Measurements from ENCODE around the gene CROCC.

CROCC gene

DNA sequence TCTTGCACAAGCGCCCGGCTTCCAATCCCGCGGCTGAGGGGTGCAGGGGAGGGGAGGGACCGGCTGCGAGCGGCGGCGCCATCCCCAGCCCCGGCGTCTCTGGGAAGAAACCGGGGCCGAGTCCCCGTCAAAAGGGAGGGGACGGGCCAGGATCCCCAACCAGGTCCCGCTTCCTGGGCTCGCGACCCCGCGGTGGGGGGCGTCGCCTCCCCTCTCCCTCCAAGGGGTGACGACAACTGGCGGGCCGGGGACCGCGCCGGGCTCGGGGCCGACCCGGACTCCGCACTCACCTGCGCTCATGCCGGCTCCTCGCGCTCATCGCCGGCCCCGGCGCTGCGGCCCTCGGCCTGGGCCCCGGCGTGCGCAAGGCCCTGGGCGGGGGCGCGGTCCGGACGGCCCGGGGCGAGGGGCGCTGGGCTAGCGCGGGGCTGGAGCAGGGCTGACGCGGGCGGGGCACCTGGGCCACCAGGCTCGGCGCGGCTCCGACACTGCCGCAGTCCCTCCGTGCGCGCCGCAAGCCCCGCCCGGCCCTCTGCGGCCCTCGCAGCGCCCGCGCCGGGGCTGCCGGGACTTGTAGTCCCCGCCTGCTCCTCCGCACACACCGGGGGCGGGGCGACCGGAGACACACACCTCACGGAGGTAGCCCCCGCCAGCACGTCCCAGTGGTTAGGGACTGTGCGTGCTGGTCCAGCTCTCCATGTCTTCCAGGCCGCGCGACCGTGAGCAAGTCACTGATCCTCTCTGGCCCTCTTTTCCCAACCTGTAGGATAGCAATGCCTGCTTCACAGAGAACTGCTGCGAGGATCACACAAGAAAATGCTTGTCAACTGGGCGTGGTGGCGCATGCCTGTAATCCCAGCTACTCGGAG is 89.9 kb downstream of the CROCC start, which contains the start of gene ATP13A2:
TSS of gene ATP13A2 (minus strand) at position 490 of the 869 bp plus-strand sequence. CDS start at position 300, 190 bp downstream.
- no peaks in the 10 kb centered on the region for H3K27me3 ChIP-seq (ENCODE audit: control insufficient read depth in 2 of 2, insufficient read depth in 2 of 2, low read length in 2 of 2)
- no peak within 1 kb of the TSS for H3K27ac ChIP-seq (ENCODE audit: low read depth in 2 of 2, low read length in 2 of 2)
- H3K4me1 ChIP-seq (ENCODE audit: control insufficient read depth in 2 of 2, insufficient read depth in 2 of 2, low read length in 2 of 2) = peaks cover 18 to 19% of the 10 kb centered on the region in 2 donors
- H3K4me3 ChIP-seq (ENCODE audit: low read length in 2 of 2) = peak within 1 kb of the TSS; percentile 80
- peak within 1 kb of the TSS; percentile 47 to 67 for H3K9ac ChIP-seq (ENCODE audit: low read depth in 1 of 2, low read length in 2 of 2)
- H3K9me3 ChIP-seq (ENCODE audit: control insufficient read depth in 2 of 2, low read length in 2 of 2) = no peaks in the 10 kb centered on the region
- no peaks in the 10 kb centered on the region for H3K36me3 ChIP-seq (ENCODE audit: control insufficient read depth in 2 of 2, insufficient read depth in 2 of 2, low read length in 2 of 2)

DNA sequence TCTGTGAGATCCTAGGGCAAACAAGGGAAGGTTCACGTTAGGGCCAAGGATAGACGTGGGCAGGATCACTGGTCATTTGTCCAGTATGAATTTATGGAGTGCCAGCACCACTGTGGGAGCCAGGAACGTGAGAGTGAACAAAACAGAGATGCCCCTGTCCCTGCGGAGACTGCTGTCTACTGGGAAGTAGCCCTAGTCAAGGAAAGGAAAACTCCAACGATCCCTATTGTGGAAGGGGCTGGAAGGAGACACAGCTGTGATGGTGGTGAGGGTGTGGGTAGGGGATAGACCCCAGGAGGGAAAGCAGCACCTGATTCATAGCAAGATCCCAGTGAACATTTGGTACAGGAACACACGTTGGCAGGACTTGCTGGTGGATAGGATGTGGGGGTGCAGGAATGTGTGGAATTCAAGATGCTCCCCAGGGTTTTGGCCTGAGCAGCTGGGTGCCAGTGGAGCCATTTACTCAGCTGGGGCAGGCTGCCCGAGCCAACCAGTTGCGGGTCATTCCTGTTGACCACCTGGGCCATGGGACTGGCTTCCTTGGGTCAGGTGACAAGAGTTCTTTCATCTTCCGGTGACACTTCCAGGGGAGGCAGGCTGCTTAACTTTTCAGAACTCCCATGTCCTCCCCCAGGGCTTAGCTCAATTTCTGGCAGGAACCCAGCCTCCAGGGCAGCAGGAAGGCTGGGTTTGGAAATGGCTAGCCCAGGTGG is 91.2 kb downstream of the CROCC start:
- Histone ChIP-seq H3K9ac (ENCODE audit: low read depth in 1 of 2, low read length in 2 of 2) (no peak overlapping the region), H3K27ac (ENCODE audit: low read depth in 2 of 2, low read length in 2 of 2) (no peak overlapping the region)

DNA sequence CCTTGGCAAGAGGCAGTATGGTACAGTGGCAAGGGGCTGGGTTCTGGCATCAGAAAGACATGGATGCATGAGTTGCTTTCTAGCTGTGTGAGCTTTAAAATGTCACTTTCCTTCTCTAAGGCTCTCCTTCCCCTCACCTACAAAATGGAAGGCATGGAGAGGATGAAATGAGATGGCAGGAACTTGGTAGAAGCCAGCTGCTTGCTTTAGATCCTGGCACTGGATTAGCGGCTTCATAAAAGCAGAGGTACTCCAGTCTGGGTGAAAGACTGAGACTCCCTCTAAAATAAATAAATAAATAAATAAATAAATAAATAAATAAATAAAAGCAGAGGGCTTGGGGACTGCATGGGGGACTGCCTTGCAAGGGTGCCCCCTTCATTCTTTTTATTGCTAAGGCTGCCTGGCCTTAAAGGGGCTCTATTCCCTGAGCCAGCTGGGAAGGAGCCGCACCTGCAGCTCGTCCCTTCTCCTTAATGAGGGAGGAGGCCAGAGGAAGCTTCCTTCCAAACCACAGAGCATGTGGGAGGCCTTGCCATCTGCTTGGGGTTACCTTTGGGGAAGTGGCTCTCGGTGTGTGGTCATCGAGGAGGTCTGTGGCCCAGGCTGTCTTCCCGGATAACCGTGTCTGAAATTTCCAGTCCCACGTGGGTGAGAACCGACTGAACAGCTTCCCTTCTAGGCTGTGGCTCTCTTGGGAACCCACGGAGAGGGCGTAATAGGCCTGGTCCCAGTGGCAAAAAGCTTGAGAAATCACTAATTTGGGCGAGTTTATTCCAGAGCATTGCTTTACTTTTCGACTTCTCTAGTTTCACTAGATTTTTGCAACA is 92.0 kb downstream of the CROCC start:
- Histone ChIP-seq H3K9me3 (ENCODE audit: control insufficient read depth in 2 of 2, low read length in 2 of 2) (no peaks in the 10 kb centered on the region), H3K36me3 (ENCODE audit: control insufficient read depth in 2 of 2, insufficient read depth in 2 of 2, low read length in 2 of 2) (peaks cover 8 to 9% of the 10 kb centered on the region in 2 donors), H3K27ac (ENCODE audit: low read depth in 2 of 2, low read length in 2 of 2) (no peak overlapping the region), H3K4me1 (ENCODE audit: control insufficient read depth in 2 of 2, insufficient read depth in 2 of 2, low read length in 2 of 2) (peaks cover 18 to 19% of the 10 kb centered on the region in 2 donors), H3K4me3 (ENCODE audit: low read length in 2 of 2) (no peak overlapping the region), H3K27me3 (ENCODE audit: control insufficient read depth in 2 of 2, insufficient read depth in 2 of 2, low read length in 2 of 2) (no peaks in the 10 kb centered on the region), H3K9ac (ENCODE audit: low read depth in 1 of 2, low read length in 2 of 2) (no peak overlapping the region)

More for the DNA sequence above, 91.2 kb downstream of the CROCC start:
- Histone ChIP-seq H3K36me3 (ENCODE audit: control insufficient read depth in 2 of 2, insufficient read depth in 2 of 2, low read length in 2 of 2) (peaks cover 1 to 2% of the 10 kb centered on the region in 2 donors), H3K4me1 (ENCODE audit: control insufficient read depth in 2 of 2, insufficient read depth in 2 of 2, low read length in 2 of 2) (peaks cover 18 to 19% of the 10 kb centered on the region in 2 donors), H3K27me3 (ENCODE audit: control insufficient read depth in 2 of 2, insufficient read depth in 2 of 2, low read length in 2 of 2) (no peaks in the 10 kb centered on the region), H3K9me3 (ENCODE audit: control insufficient read depth in 2 of 2, low read length in 2 of 2) (no peaks in the 10 kb centered on the region), H3K4me3 (ENCODE audit: low read length in 2 of 2) (no peak overlapping the region)

DNA sequence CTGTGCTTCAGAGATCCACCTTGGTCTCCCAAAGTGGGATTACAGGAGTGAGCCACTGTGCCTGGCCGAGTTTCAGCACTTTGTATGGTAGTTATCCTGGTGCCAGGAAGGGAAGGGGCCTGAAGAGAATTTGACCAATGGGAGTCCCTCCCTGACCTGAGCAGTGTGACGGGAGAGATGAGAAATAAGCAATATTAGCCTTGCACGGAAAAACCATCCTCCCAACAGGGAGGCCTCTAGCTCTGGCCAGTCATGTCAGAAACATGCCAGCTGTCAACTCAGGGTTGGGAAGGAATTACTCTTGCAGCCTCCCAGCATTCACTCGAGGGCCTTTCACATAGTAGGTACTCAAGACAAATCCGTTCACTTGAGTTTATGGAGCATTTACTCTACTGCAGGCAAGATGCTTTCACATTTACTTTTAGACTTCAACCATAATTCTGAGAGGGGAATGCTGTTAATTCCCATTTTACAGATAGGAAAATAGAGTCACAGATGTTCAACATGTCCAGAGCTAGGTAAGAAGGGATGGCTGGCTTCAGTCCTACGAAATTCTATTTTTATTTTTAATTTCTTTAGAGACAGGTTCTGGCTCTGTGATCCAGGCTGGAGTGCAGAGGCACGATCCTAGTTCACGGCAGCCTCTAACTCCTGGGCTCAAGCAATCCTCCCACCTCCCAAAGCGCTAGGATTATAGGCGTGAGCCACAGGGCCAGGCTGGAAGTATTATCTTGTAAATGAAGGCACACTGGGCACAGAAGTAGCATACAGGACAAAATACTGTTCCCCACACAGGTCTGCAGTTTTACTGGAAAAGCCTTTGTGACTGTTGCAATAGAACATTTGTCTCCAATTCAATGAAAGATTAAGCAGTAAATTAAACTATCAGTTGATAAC is 93.2 kb downstream of the CROCC start:
- Histone ChIP-seq H3K9me3 (ENCODE audit: control insufficient read depth in 2 of 2, low read length in 2 of 2) (no peaks in the 10 kb centered on the region), H3K9ac (ENCODE audit: low read depth in 1 of 2, low read length in 2 of 2) (no peak overlapping the region), H3K4me3 (ENCODE audit: low read length in 2 of 2) (no peak overlapping the region), H3K27ac (ENCODE audit: low read depth in 2 of 2, low read length in 2 of 2) (no peak overlapping the region), H3K36me3 (ENCODE audit: control insufficient read depth in 2 of 2, insufficient read depth in 2 of 2, low read length in 2 of 2) (peaks cover 19 to 20% of the 10 kb centered on the region in 2 donors), H3K27me3 (ENCODE audit: control insufficient read depth in 2 of 2, insufficient read depth in 2 of 2, low read length in 2 of 2) (no peaks in the 10 kb centered on the region), H3K4me1 (ENCODE audit: control insufficient read depth in 2 of 2, insufficient read depth in 2 of 2, low read length in 2 of 2) (peaks cover 15 to 16% of the 10 kb centered on the region in 2 donors)

DNA sequence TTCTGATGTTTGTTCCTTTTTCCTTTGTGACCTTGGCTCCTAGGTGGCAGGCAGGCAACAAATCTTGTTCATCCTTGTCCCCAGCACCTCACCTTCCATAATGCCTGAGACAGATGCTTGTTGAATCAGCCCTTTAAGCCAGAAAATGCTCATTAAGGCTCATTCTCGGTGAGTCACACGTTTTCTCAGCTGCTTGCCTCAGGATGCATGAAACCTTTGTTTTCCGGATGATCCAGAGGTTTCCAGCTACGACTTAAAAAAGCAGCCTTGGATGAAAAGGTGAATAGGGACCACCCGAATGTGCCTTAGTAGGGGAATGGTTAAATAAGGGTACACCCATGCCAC is 94.6 kb downstream of the CROCC start:
- no peak overlapping the region for H3K9ac ChIP-seq (ENCODE audit: low read depth in 1 of 2, low read length in 2 of 2)
- no peak overlapping the region for H3K27ac ChIP-seq (ENCODE audit: low read depth in 2 of 2, low read length in 2 of 2)
- H3K36me3 ChIP-seq (ENCODE audit: control insufficient read depth in 2 of 2, insufficient read depth in 2 of 2, low read length in 2 of 2) = peaks cover 32 to 33% of the 10 kb centered on the region in 2 donors
- no peaks in the 10 kb centered on the region for H3K9me3 ChIP-seq (ENCODE audit: control insufficient read depth in 2 of 2, low read length in 2 of 2)
- H3K4me3 ChIP-seq (ENCODE audit: low read length in 2 of 2) = no peak overlapping the region
- no peaks in the 10 kb centered on the region for H3K27me3 ChIP-seq (ENCODE audit: control insufficient read depth in 2 of 2, insufficient read depth in 2 of 2, low read length in 2 of 2)
- peaks cover 3 to 5% of the 10 kb centered on the region in 2 donors for H3K4me1 ChIP-seq (ENCODE audit: control insufficient read depth in 2 of 2, insufficient read depth in 2 of 2, low read length in 2 of 2)

DNA sequence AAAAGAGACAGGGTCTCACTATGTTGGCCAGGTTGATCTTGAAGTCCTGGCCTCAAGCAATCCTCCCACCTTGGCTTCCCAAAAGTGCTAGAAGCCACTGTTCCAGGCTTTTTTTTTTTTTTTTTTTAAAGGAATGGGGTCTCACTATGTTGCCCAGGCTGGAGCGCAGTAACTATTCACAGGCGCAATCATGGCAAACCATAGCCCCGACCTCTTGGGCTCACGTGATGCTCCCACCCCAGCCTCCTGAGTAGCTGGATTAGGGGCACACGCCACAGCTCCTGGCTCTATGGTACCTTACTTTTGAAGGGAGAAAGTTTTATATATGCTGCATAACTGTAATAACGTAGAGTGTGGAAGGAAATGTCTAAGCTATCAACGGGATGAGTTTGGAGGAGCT is 95.7 kb downstream of the CROCC start:
- no peaks in the 10 kb centered on the region for H3K9me3 ChIP-seq (ENCODE audit: control insufficient read depth in 2 of 2, low read length in 2 of 2)
- no peak overlapping the region for H3K9ac ChIP-seq (ENCODE audit: low read depth in 1 of 2, low read length in 2 of 2)
- no peaks in the 10 kb centered on the region for H3K27me3 ChIP-seq (ENCODE audit: control insufficient read depth in 2 of 2, insufficient read depth in 2 of 2, low read length in 2 of 2)
- H3K4me1 ChIP-seq (ENCODE audit: control insufficient read depth in 2 of 2, insufficient read depth in 2 of 2, low read length in 2 of 2) = peaks cover 0 to under 1% of the 10 kb centered on the region in 2 donors
- no peak overlapping the region for H3K27ac ChIP-seq (ENCODE audit: low read depth in 2 of 2, low read length in 2 of 2)
- H3K4me3 ChIP-seq (ENCODE audit: low read length in 2 of 2) = no peak overlapping the region
- H3K36me3 ChIP-seq (ENCODE audit: control insufficient read depth in 2 of 2, insufficient read depth in 2 of 2, low read length in 2 of 2) = peaks cover 42 to 44% of the 10 kb centered on the region in 2 donors

DNA sequence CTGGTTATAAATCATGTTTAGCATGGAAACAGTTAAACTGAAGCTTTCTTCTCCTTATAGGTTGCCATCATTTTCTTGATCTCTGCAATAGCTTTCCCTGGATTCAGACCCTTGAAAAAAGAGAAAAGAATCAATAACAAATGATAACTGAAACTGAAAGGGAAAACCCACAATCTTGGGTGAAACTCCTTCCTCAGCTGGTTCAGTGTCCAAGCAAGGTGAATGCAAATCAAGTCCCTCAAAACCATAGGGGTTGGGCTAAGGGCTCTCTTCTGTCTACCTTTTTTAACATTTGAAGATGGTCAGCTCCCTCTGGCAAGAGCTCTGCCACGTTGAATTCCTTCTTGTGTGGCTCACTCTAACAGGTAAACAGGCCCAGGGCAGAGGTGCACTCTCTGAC is 97.1 kb downstream of the CROCC start:
- Histone ChIP-seq H3K36me3 (ENCODE audit: control insufficient read depth in 2 of 2, insufficient read depth in 2 of 2, low read length in 2 of 2) (peaks cover 55 to 58% of the 10 kb centered on the region in 2 donors), H3K9me3 (ENCODE audit: control insufficient read depth in 2 of 2, low read length in 2 of 2) (no peaks in the 10 kb centered on the region), H3K4me1 (ENCODE audit: control insufficient read depth in 2 of 2, insufficient read depth in 2 of 2, low read length in 2 of 2) (no peaks in the 10 kb centered on the region), H3K4me3 (ENCODE audit: low read length in 2 of 2) (no peak overlapping the region), H3K27me3 (ENCODE audit: control insufficient read depth in 2 of 2, insufficient read depth in 2 of 2, low read length in 2 of 2) (no peaks in the 10 kb centered on the region), H3K9ac (ENCODE audit: low read depth in 1 of 2, low read length in 2 of 2) (no peak overlapping the region), H3K27ac (ENCODE audit: low read depth in 2 of 2, low read length in 2 of 2) (no peak overlapping the region)

DNA sequence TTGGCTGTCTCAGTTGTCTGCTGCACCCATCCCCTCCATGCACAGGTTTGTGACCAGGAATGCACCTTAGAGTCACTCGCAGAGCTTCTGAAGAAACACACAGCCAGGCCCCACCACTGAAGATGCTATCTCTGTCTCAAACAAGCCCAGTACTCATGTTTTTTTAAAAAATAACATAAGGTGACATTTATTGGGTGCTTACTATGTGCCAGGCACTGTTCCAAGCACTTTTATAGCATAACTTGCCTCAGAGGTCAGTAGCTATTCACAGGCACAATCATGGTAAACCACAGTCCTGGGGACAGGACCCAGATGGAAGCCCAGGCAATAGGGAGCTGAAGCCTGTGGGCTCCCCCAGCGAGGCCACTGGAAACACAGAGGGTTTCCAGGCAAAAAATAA is 98.8 kb downstream of the CROCC start:
- Histone ChIP-seq H3K9ac (ENCODE audit: low read depth in 1 of 2, low read length in 2 of 2) (no peak overlapping the region), H3K4me1 (ENCODE audit: control insufficient read depth in 2 of 2, insufficient read depth in 2 of 2, low read length in 2 of 2) (no peaks in the 10 kb centered on the region), H3K9me3 (ENCODE audit: control insufficient read depth in 2 of 2, low read length in 2 of 2) (no peaks in the 10 kb centered on the region), H3K4me3 (ENCODE audit: low read length in 2 of 2) (no peak overlapping the region), H3K36me3 (ENCODE audit: control insufficient read depth in 2 of 2, insufficient read depth in 2 of 2, low read length in 2 of 2) (peaks cover 68 to 74% of the 10 kb centered on the region in 2 donors), H3K27ac (ENCODE audit: low read depth in 2 of 2, low read length in 2 of 2) (no peak overlapping the region), H3K27me3 (ENCODE audit: control insufficient read depth in 2 of 2, insufficient read depth in 2 of 2, low read length in 2 of 2) (no peaks in the 10 kb centered on the region)

DNA sequence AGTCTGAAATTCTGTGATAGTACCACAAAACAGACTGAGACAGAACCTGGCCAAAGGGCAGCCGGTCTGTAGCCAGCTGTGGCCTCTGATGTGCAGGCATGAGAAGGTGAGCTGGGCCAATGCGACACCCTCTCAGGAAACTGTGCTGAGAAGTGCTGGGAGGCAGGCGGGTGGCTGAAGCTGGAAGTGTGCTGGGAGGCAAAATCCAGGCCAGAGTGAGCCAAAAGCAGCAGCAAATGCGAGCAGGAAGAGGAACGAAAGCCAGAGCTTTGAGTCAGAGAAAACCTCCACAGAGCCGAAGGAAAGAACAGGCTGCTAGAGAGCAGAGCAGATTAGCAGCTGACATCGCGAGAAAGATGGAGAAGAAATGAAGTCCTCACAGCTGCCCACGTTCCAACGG is 100.2 kb downstream of the CROCC start:
- Histone ChIP-seq H3K36me3 (ENCODE audit: control insufficient read depth in 2 of 2, insufficient read depth in 2 of 2, low read length in 2 of 2) (peaks cover 79 to 84% of the 10 kb centered on the region in 2 donors), H3K27ac (ENCODE audit: low read depth in 2 of 2, low read length in 2 of 2) (no peak overlapping the region), H3K9ac (ENCODE audit: low read depth in 1 of 2, low read length in 2 of 2) (no peak overlapping the region), H3K27me3 (ENCODE audit: control insufficient read depth in 2 of 2, insufficient read depth in 2 of 2, low read length in 2 of 2) (no peaks in the 10 kb centered on the region), H3K4me1 (ENCODE audit: control insufficient read depth in 2 of 2, insufficient read depth in 2 of 2, low read length in 2 of 2) (no peaks in the 10 kb centered on the region), H3K9me3 (ENCODE audit: control insufficient read depth in 2 of 2, low read length in 2 of 2) (no peaks in the 10 kb centered on the region), H3K4me3 (ENCODE audit: low read length in 2 of 2) (no peak overlapping the region)

All from mucosa of rectum (tissue), 2 donors.